ENCODE measurements around the gene WDR90.

GRCh38 chr16:617855-618254 is 31.3 kb upstream of the WDR90 start:
- TF ChIP-seq CTCF (IDR thresholded peaks at IDR 0.05), result no peak
- no peak for TF ChIP-seq POLR2A (IDR thresholded peaks at IDR 0.05)
